ENCODE results near the gene ITIH1.

DNA sequence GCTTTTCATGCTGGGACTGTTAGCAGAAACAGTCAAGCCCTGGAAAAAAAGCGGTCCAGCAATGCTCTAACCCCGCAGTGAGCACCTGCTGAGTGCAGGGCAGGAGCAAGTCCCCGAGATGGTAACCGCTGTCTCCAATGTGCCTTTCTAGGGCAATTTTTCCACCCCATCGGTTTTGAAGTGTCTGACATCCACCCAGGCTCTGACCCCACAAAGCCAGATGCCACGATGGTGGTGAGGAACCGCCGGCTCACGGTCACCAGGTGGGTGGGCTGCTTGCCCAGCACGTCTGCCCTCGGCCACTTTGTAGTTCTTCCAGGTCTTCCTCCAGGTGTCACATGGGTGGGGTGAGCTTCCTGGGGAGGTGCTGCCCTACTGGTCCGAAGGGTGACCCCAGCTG, 14.0 kb downstream of the ITIH1 start:
- TF ChIP-seq POLR2A (IDR thresholded peaks at IDR 0.05; ENCODE audit: low read depth, low read length) (no peak), POLR2AphosphoS5 (IDR thresholded peaks at IDR 0.05; ENCODE audit: insufficient read depth, low read depth, low read length) (no peak), EZH2 (IDR thresholded peaks at IDR 0.05; ENCODE audit: borderline replicate concordance, low read depth, low read length, severe bottlenecking) (no peak), FOS (IDR thresholded peaks at IDR 0.05; ENCODE audit: borderline replicate concordance, insufficient read depth, low read length) (no peak), GATA2 (IDR thresholded peaks at IDR 0.05; ENCODE audit: insufficient read depth, insufficient read length, low read depth, low read length) (no peak)
- TF ChIP-seq, protein P1, sequence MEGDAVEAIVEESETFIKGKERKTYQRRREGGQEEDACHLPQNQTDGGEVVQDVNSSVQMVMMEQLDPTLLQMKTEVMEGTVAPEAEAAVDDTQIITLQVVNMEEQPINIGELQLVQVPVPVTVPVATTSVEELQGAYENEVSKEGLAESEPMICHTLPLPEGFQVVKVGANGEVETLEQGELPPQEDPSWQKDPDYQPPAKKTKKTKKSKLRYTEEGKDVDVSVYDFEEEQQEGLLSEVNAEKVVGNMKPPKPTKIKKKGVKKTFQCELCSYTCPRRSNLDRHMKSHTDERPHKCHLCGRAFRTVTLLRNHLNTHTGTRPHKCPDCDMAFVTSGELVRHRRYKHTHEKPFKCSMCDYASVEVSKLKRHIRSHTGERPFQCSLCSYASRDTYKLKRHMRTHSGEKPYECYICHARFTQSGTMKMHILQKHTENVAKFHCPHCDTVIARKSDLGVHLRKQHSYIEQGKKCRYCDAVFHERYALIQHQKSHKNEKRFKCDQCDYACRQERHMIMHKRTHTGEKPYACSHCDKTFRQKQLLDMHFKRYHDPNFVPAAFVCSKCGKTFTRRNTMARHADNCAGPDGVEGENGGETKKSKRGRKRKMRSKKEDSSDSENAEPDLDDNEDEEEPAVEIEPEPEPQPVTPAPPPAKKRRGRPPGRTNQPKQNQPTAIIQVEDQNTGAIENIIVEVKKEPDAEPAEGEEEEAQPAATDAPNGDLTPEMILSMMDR (IDR thresholded peaks at IDR 0.05; ENCODE audit: extremely low read depth in 1 of 2, insufficient read depth in 1 of 2, low read depth in 1 of 2, low read length in 2 of 2), result no peak
- TF ChIP-seq, protein P2, sequence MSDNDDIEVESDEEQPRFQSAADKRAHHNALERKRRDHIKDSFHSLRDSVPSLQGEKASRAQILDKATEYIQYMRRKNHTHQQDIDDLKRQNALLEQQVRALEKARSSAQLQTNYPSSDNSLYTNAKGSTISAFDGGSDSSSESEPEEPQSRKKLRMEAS (IDR thresholded peaks at IDR 0.05; ENCODE audit: insufficient read depth, insufficient read length), result no peak

Measured in endothelial cell of umbilical vein (primary cell).